Osteoblast (primary cell): Measurements from ENCODE around the gene PITPNM1. TPM values are rescaled to one million over a fixed set of nuclear protein-coding genes. Genes with fewer than 3 reads are reported as not detected.

Source experiments
- DNase-seq: peaks from one replicate; pipeline ENCODE4 v3.0.0; 2011; ENCODE audit warnings: low spot score, mixed read lengths; ENCODE audit not compliant: insufficient read length; ENCODE audit errors: missing footprints
- H2AFZ ChIP-seq: 2 replicates; pipeline ENCODE4 v1.6.0; 2011; ENCODE audit warnings: mild to moderate bottlenecking, low read length
- H3K27ac ChIP-seq: 2 replicates; pipeline ENCODE4 v1.5.1; 2011; ENCODE audit warnings: mild to moderate bottlenecking, low read depth, low read length, moderate library complexity
- H3K27me3 ChIP-seq: 2 replicates; pipeline ENCODE4 v1.6.0; 2012; ENCODE audit warnings: mild to moderate bottlenecking, control low read depth, inconsistent platforms, low read length, moderate library complexity; ENCODE audit not compliant: insufficient read depth
- H3K36me3 ChIP-seq: 2 replicates; pipeline ENCODE4 v1.5.1; 2011; ENCODE audit warnings: mild to moderate bottlenecking, low read length, control low read depth, moderate library complexity; ENCODE audit not compliant: insufficient read depth
- H3K4me1 ChIP-seq: 2 replicates; pipeline ENCODE4 v1.5.1; 2011; ENCODE audit warnings: mild to moderate bottlenecking, low read length, control low read depth, moderate library complexity; ENCODE audit not compliant: insufficient read depth
- H3K4me2 ChIP-seq: 2 replicates; pipeline ENCODE4 v1.6.0; 2011; ENCODE audit warnings: mild to moderate bottlenecking, low read length; ENCODE audit not compliant: insufficient read depth
- H3K4me3 ChIP-seq: fragments of 200-600 bp; sonication (generic); 3 replicates; pipeline ENCODE4 v1.5.1; 2012; ENCODE audit warnings: mild to moderate bottlenecking, low read length, inconsistent platforms; ENCODE audit not compliant: insufficient read depth
- H3K79me2 ChIP-seq: 2 replicates; pipeline ENCODE4 v1.6.0; 2012; ENCODE audit warnings: mild to moderate bottlenecking, low read length, control low read depth, inconsistent platforms; ENCODE audit not compliant: insufficient read depth
- H3K9me3 ChIP-seq: 2 replicates; pipeline ENCODE4 v1.5.1; 2011; ENCODE audit warnings: low read depth, low read length, control low read depth
- H4K20me1 ChIP-seq: 2 replicates; pipeline ENCODE4 v1.6.0; 2012; ENCODE audit warnings: mild to moderate bottlenecking, low read length, control low read depth; ENCODE audit not compliant: insufficient read depth
- CTCF ChIP-seq: IDR thresholded peaks from 2 replicates; pipeline ENCODE4 v1.5.1; 2011; ENCODE audit warnings: mild to moderate bottlenecking, low read depth, low read length, moderate library complexity; ENCODE audit errors: extremely low read depth
- total RNA-seq: library from RNA; depleted of rRNA; stranded (reverse); fragments of >200 nt; gene quantifications from 2 replicates; pipeline ENCODE4 v1.2.3, GENCODE V29; 2012

PITPNM1 gene
- total RNA-seq, 1 donor, result 14.1 TPM

- Histone ChIP-seq H3K9me3 (peaks cover 8% of the 10 kb centered on the region), H3K36me3 (no peaks in the 10 kb centered on the region), H3K27ac (no peak overlapping the region), H3K27me3 (no peaks in the 10 kb centered on the region), H3K79me2 (no peaks in the 10 kb centered on the region), H4K20me1 (no peaks in the 10 kb centered on the region), H3K4me3 (no peak overlapping the region), H3K4me2 (no peak overlapping the region), H2AFZ (no peak overlapping the region), H3K4me1 (no peaks in the 10 kb centered on the region)
- no peak for DNase-seq
- TF ChIP-seq CTCF, result no peak
Measured at GRCh38 chr11:67538306-67538705, 33.1 kb upstream of the PITPNM1 start.

GRCh38 chr11:67535561-67535960, 30.4 kb upstream of the PITPNM1 start:
- no peak for DNase-seq
- no peak overlapping the region for H2AFZ ChIP-seq
- no peak overlapping the region for H3K4me3 ChIP-seq
- H3K36me3 ChIP-seq, result no peaks in the 10 kb centered on the region
- no peaks in the 10 kb centered on the region for H3K4me1 ChIP-seq
- no peak overlapping the region for H3K4me2 ChIP-seq
- H3K79me2 ChIP-seq, result no peaks in the 10 kb centered on the region
- no peaks in the 10 kb centered on the region for H4K20me1 ChIP-seq
- H3K27me3 ChIP-seq, result no peaks in the 10 kb centered on the region
- peaks cover 8% of the 10 kb centered on the region for H3K9me3 ChIP-seq
- TF ChIP-seq CTCF, result no peak
- H3K27ac ChIP-seq, result no peak overlapping the region

GRCh38 chr11:67534070-67534679, 29.0 kb upstream of the PITPNM1 start:
- no peak for TF ChIP-seq CTCF

GRCh38 chr11:67532889-67533288, 27.7 kb upstream of the PITPNM1 start:
- Histone ChIP-seq H3K4me2 (no peak overlapping the region), H3K4me3 (no peak overlapping the region), H3K79me2 (no peaks in the 10 kb centered on the region), H3K27ac (no peak overlapping the region), H3K4me1 (no peaks in the 10 kb centered on the region), H4K20me1 (no peaks in the 10 kb centered on the region), H3K27me3 (no peaks in the 10 kb centered on the region), H3K36me3 (no peaks in the 10 kb centered on the region), H2AFZ (no peak overlapping the region), H3K9me3 (peaks cover 8% of the 10 kb centered on the region)
- no peak for DNase-seq
- no peak for TF ChIP-seq CTCF

More at GRCh38 chr11:67534070-67534679, 29.0 kb upstream of the PITPNM1 start:
- Histone ChIP-seq H3K4me3 (no peak overlapping the region), H2AFZ (no peak overlapping the region), H4K20me1 (no peaks in the 10 kb centered on the region), H3K27me3 (no peaks in the 10 kb centered on the region), H3K27ac (no peak overlapping the region), H3K79me2 (no peaks in the 10 kb centered on the region), H3K36me3 (no peaks in the 10 kb centered on the region), H3K4me1 (no peaks in the 10 kb centered on the region), H3K4me2 (no peak overlapping the region), H3K9me3 (peaks cover 8% of the 10 kb centered on the region)
- no peak for DNase-seq
